HG02610 (cell line): ENCODE data around the gene MAN2A1.

Source experiments
- ATAC-seq: cut with Tn5 transposase; IDR thresholded peaks from one replicate; pipeline ENCODE4 v1.9.1; 2021; ENCODE audit warnings: mild to moderate bottlenecking, moderate library complexity; ENCODE audit not compliant: unreplicated experiment

The MAN2A1 gene

DNA sequence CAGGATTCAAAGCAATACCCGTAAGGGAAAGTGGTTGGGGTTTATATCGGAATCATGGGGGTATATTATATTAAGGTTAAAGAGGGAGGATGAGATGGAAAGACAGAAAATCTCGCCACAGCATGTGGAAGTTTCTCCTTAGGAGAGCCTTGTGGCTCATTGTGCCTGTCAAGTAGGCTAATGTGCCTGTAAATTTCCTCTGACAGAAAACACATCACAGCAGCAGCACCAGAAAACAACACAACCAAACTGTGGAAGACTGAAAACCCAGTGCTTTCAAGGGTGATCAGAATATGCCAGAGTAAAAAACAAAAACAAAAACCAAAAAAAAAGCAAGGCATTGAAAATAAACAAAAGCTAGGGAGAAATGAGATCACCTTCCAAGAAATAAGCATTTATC, 11.3 kb upstream of the MAN2A1 start:
- no peak for ATAC-seq

DNA sequence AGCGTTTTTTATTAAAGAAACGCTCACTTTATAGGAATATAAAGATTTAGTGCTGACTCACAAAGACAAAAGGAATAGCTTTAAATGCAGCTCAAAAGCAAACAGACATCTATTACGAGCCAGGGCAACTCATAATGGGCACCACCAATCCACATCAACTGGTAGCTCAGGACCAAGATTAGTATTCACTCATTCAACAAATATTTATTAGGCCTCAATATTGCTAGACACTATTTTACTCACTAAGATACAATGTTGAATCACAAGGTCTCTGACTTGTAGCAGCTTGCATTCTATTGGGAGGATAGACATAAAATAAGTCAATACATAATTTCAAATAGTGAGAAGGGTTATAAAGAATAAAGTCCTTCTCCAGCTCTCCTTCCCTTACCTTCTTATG, 8.0 kb upstream of the MAN2A1 start:
- ATAC-seq = no peak

DNA sequence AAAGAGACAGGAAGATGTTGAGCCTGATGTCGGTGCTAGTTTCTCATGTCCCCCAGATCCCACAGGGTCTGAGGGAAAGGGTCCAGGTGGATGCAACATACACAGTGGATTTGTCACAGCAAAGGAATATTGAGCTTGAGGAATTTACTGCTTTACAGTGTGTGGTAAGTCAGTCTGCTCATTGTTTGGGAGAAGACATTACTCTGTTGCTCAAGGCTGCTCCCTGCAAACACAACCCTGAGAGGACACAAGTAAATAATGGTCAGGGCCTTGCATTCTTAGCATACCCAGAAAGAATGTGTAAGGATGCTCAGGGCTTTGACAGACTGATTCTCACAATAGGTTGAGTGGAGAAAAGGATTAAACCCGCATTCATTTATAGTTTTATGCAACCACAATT, 7.3 kb upstream of the MAN2A1 start:
- no peak for ATAC-seq

DNA sequence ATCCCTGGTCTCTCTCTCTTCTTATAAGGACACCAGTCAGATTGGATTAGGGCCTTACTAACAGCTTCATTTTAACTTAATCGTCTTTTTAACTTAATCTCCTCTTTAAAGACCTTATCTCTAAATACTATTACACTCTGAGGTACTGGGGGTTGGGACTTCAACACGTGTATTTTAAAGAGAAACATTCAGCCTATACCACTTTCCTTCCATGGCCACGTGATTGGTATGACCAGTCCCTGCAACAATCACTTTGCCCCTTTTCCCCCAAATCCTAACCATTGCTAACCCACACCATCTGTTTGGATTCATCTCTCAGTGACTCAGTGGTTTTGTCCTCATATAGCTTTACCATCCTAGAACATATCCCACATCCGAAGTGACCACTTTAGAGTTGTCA, 3.8 kb upstream of the MAN2A1 start:
- no peak for ATAC-seq

DNA sequence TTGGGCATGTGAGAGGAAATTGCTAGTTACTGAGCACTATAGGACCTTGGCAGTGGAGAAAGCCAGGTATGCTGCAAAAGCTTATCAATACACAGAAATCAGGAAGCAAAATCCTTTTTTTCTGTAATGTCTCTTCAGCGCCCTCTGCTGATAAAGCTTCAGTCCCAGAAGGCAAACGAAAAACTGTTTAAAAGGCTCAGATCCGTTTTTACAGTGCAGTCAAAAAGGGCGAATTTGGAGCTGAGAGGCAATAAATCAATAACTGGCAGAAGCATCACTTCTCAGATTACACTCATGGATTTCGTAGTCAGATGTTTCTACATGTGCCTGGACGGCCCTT, 1.1 kb upstream of the MAN2A1 start:
- no peak for ATAC-seq

DNA sequence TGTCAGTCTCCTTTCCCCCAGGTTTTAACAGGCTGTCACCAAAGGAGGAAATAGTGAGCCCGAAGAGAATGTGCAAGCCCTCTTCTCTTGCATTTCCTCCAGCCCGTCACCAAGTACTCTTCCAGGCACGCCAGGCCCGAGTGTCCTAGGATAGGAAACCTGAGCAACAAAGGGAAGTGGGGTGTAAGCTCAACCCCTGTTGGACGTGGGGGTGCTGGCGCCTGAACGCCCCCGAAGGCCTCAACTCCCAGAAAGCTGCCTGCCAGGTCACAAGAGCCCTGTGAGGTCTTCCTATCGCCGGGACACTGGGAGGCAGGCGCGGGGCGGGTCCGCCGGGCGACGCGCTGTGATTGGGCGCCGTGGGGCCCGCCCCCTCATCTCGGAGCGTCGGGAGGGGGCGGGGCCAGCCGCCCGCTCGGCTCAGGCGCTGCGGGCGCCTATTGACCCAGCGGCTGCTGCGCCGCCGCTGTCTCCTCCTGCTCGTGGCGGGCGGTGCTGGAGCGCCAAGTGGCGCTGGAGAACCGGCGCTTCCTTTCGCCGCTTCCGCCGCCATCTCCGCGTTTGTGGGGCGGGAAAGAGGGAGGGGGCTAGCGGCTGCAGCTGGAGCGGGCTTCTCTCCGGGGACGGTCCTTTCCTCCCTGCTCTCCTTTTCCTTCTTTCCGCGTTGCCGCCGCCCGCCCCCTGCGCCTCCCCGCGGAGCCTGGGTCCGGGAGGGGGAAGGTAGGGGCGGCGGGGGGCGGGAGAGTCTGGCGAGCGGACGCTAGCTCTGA, 572 bp upstream of the MAN2A1 start:
- ATAC-seq = peak; percentile 82

DNA sequence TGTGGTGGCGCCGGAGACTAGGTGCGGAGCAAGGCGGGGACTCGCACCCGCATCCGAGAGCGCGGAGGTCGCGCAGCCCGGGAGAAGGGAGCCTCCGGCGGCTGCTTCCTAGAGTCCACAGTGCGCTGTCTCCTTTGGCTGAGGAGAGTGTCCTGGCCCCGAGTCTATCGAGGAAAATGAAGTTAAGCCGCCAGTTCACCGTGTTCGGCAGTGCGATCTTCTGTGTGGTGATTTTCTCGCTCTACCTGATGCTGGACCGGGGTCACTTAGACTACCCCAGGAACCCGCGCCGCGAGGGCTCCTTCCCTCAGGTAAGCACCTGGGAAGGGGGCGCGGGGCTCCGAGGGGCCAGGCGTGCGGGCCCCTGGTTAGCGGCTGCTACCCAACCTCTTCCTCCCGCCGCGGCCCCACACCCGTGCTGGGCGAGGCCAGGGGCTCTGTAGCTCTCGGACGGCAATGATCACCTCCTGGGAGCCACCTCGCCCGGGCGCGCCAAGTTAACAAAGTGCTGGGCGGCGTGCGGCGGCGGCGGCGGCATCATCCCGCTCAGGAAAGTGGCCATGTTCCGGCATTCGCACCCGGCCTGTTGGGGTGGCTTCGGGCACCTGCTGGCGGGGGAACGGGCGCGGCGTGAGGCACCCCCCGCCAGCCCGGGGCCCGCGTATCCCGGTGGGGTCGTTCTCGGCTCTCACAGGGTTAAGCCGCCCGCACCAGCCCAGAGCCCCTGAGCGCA, 681 bp downstream of the MAN2A1 start:
- peak; percentile 3 for ATAC-seq

DNA sequence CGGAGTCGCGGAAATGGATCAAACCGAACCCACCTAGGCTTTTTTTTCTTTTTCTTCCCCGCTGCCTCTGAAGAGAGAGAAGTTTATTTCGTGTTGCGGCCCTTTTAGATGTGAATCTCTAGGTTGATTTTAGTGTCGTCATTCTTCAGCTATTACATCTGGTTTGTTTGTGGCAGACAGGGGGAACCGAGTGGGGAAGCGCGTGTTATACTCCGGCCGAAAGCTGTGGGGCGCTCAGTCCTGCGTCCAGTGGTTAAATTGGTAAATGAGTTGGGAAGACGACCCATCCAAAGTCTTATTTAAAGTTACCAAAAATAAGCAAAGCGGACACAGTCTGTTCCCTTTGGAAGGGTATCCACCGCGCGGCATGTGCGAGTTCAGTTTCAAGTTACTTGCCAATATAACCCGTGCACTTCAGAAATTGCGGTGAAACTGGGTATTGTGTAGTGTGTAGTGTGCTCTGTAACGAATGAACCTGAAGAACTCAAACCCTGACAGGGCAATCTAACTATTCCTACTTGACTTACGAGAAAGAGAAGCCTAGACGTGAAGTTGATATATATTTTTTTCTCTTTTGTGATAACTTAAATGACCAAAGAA, 1.3 kb downstream of the MAN2A1 start:
- ATAC-seq = peak; percentile 10

DNA sequence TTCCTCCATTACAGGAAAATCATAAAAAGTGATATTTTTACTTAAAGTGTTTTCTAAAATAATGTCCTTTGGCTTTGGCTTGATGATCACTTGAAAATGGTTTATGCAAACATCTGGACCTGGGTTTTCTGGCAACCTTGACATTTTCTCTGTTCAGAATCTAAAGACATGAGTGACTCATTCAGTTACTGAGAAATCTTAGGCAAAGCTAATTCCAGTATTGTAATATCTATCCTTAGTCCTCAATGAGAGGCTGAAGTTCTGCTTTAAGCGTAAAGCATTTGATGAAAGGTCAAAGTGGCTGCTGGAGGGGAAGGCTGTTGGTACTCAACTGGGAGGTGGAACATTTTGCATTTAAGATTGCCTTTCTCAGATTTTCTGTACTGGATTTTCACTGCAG, 2.3 kb downstream of the MAN2A1 start:
- ATAC-seq = no peak

DNA sequence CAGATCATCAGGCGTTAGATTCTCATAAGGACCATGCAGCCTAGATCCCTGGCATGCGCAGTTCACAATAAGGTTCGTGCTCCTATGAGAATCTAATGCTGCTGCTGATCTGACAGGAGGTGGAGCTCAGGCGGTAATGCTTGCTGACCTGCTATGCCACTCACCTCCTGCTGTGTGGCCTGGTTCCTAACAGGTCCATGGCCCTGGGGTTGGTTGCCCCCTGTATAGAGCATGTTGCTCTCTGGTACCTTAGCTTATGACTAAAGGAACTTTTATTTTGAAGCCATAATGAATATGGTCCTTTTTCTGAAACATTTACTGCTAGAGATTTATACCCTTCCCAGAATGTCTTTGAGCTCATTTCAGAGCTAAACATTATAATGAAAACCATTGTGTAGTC, 3.1 kb downstream of the MAN2A1 start:
- no peak for ATAC-seq

DNA sequence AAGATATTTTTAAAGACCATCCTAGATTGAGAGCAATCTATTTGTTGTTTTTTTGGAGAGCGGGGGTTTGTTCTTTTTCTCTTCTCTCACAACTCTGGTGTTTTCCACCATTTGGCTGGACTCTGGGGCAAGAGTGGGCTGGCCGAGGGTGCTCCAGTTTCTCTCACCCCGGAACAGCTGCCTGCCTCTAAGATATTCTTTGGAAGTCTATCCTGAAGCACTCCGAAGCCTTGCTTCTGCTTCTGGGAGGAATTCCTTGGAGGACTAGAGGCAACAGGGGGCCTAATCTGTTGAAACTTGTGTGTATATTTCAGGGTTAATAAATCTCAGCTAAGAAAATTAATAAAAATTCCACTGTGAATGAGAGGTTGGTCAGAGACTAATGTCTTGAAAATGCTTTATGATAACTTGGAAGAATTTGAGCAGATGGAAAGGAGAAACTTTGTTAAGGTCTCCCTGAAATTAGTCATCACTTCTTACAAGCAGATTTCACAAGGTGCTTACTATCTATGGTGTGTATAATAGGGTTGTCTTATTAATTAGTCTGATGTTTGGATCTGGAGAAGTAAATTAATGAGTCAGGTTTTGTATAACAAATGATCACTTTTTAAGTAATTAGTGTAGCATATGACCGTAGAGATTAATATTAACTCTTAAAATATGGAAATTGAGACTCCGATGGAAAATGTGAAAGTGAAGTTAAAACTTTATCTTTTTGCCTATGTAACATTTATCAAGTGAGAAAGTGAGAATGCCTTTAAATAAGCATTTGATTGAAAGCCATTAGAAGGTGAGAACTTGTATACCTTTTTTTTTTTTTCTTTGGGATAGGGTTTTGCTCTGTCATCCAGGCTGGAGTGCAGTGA, 4.0 kb downstream of the MAN2A1 start:
- no peak for ATAC-seq

DNA sequence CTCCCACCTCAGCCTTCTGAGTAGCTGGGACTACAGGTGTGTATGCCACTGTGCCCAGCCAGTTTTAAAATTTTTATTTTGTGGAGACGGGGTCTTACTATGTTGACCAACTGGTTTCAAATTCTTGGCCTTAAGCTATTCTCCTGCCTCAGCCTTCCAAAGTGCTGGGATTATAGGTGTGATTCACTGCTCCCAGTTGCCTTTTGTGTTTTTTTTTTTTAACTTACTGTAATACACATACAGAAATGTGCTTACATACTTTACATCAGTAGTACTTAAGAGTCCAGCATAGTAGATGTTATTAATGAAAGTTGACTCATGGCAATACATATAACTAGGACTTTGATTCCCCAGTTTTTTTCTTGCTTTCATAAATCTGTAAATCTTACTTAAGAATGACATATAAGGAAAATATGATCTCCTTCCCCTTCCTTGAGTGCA, 4.7 kb downstream of the MAN2A1 start:
- ATAC-seq = no peak

DNA sequence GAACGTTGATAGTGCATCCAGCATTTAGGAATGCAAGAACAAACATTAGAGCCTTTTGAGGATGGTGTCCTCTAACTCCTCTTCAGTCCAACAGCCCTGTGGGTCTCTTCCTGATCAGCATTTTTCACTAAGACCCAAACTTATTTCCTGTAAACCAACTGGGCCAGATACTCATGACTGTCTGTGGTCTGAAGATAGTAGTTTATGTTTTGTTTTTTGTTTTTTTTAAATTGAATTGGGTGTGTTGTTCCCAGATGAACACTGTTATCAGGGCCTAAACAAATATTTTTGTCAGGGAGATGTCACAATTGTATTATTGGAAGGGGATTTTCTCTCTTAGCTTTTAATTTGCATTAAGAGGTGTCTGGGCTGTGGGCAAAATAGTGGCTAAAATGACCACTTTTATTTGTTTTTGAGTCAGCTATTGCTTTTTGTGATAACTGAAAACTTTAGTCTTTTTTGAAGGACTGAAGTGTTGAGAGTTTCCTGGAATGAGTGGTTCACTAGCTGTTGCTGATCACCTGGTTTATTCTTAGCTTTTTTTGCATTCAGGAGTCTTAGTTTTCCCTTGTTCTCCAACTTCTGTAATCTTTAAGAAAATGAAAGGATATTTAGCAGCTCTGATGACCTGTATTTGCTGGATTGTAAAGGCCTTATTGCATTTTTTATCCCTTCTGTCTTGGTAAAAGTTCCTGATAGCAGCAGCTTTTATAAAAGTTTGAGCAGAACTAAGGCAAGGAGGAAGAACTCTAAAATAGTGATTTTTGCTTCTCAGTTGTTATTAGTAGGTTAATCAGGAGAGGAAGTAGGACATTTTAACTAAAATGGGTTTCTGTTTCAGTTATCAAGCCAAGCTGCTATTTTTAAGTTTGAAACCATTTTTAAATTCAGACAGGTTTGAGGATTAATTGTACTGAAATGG, 5.5 kb downstream of the MAN2A1 start:
- peak; percentile 70 for ATAC-seq

DNA sequence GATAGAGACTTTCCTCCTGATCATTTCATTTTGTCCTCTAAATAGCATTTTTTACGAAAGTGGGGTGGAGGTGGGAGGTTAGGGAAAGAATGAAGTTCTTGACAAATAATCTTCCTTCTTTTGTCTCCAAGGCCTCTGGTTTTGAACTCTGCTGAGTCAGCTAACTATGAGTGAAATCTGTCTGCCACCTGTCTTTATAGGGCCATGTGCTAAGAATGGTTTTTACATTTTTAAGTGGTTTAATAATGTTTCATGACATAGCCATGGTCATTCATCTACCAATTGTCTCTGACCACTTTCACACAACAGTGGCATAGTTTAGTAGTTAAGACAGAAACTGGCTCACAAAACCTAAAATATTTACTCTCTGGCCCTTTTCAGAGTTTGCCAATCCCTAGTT, 7.6 kb downstream of the MAN2A1 start:
- ATAC-seq = no peak

DNA sequence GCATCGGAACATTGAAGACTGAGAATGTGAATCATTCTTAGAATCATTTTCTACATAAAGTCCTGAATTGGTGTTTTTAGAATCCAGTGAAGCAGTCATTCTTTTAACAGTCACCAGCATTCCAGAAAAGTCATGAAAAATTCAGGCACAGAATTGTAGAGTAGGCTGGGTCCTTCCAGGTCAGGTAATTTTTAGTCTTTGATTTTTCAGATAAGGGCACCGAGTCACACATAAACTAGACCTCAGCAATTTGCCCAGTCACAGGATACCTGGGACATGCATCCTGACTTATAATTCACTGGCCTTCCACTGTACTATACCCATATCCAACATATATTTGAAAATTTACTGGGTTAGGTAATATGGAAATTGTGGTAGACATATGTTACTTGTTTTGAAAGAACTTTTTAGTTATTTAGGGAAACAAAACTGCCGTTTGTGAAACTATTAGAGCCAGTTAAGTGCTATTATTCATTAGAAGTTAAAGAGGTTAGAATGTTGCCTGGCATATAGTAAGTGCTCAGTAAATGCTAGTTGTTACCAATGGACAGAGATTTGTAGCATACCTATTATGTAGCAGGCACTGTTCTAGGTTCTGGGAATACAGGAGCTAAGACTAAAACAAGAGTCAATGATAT, 10.9 kb downstream of the MAN2A1 start:
- no peak for ATAC-seq

DNA sequence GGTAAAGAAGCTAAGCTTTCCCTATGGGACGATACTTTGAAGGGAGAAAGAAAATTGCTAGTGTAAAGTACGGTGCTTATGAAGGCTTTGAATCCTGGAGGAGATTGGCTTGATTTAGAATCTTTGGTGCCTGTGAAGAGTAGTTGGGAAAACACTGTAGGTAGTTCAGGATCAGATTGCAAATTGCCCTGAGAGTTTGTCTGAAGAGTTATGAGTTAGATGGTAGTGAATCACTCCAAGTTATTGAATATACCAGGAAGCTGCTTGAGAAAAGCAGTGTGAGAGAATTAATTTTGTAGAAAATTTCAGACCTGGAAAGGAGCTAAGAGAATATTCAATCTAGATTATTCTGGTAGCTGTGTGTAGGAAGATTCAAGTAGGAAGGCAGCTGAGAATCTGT, 11.5 kb downstream of the MAN2A1 start:
- ATAC-seq = no peak

DNA sequence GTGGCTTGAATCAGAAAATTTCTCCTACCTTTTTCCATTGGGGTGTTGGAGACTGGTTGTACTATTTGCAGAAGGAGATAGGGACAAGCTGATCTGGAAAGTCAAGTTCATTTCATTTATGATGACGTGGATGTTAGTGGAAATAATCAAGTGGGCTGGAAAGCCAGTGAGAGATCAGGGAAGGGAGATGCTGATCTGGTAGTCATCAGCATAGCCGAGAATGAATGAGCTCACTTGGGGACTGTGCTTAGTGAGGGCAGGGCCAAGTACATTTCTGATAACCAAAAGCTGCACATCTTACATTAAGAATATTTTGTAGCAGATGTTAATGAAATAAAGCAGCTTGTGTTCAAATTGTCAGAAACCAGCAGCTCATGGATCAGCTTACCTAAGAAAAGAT, 12.1 kb downstream of the MAN2A1 start:
- ATAC-seq = no peak

DNA sequence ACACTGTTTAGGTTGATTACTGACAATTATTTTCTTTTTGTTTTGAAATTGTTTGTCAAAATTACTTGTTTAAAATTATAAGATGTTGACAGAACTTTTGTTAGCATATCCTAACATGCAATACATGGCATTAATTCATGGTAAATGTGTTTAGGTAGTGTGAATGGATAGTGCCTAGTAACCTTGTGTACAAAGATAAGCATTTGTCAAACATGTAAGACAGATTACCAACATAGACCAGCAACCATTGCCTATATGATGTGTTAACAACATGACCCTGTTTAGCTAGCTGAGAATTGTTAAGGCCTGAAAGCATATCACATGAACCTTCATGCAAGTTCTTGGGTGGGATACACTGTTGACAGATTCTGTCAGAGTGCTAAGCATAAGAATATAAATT, 13.4 kb downstream of the MAN2A1 start:
- ATAC-seq = no peak

DNA sequence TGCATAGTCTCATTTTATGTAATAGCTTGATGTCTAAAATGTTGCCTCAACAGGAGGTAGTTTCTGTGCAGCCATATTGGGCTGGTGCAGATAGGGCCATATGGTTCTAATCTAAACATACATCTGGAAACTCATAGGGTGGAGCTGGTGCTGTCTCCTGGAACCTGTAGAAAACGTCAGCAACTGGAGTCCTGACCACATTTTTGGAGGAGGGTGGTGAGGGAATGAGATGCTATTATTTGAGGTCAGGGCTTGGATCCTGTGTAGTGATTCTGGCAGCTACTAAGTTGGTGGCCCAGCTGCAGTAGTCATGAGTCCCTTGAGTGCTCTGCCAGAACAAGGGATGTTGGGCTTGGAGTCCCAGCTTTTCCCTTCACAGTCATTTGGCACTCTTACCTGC, 14.1 kb downstream of the MAN2A1 start:
- ATAC-seq = no peak
